B cell (primary cell): ENCODE data around the gene SMARCD1. TPM values are rescaled to one million over a fixed set of nuclear protein-coding genes. Genes with fewer than 3 reads are reported as not detected.

Experiments
- ATAC-seq: fragments of 200-7000 bp; cut with Tn5 transposase; one replicate; pipeline ENCODE4 v1.10.0; 2021; ENCODE audit warnings: low read depth, mild to moderate bottlenecking, moderate number of reproducible peaks, moderate library complexity
- CTCF ChIA-PET: fragments of 350-600 bp; sonication (Branson Sonifier 250); formaldehyde crosslinking; loops from one replicate; lab custom pipeline; 2021; ENCODE audit warnings: antibody characterized with exemption, inconsistent platforms; lab: Charles Lee
- POLR2A ChIA-PET: fragments of 350-600 bp; sonication (Branson Sonifier 250); formaldehyde crosslinking; loops from one replicate; lab custom pipeline; 2021; ENCODE audit warnings: antibody characterized with exemption; lab: Charles Lee
- DNase-seq: peaks from one replicate; pipeline ENCODE4 v3.0.0; 2013
- H2AFZ ChIP-seq: 2 replicates; pipeline ENCODE4 v1.6.1; 2012; ENCODE audit warnings: mild to moderate bottlenecking, low read depth, low read length; ENCODE audit not compliant: insufficient read depth, poor library complexity, severe bottlenecking
- H3K27ac ChIP-seq, 2 donors: 1 replicate in 1 of 2; 2 replicates in 1 of 2; pipeline ENCODE4 v1.5.1; 2012 to 2013; ENCODE audit warnings: low read length in 2 of 2, mild to moderate bottlenecking in 2 of 2, moderate library complexity in 1 of 2
- H3K27me3 ChIP-seq, 4 experiments: fragments of 200-600 bp in 1 of 4; sonication (generic) in 1 of 4; replicated peaks in 1 of 4; 1 replicate in 2 of 4; 2 replicates in 2 of 4; pipeline versions ENCODE4 v1.6.1 to v1.7.0; 2013 to 2016; ENCODE audit warnings: low read length in 3 of 4, mild to moderate bottlenecking in 2 of 4, mixed read lengths in 1 of 4, moderate library complexity in 1 of 4; ENCODE audit not compliant: insufficient read depth in 4 of 4, control insufficient read depth in 3 of 4; ENCODE audit errors: control extremely low read depth in 1 of 4
- H3K36me3 ChIP-seq, 2 experiments: replicated peaks in 1 of 2; 1 replicate in 1 of 2; 2 replicates in 1 of 2; pipeline versions ENCODE4 v1.6.1 to v1.7.1; 2013; ENCODE audit warnings: low read length in 1 of 2; ENCODE audit not compliant: insufficient read depth in 2 of 2, control insufficient read depth in 1 of 2; ENCODE audit errors: control extremely low read depth in 1 of 2, extremely low read depth in 1 of 2
- H3K4me1 ChIP-seq, 2 donors: fragments of 200-600 bp in 1 of 2; sonication (generic) in 1 of 2; 1 replicate in 1 of 2; 2 replicates in 1 of 2; pipeline versions ENCODE4 v1.5.1 to v1.6.1; 2013 to 2017; ENCODE audit warnings: low read length in 2 of 2; ENCODE audit not compliant: control insufficient read depth in 2 of 2, insufficient read depth in 2 of 2
- H3K4me2 ChIP-seq: replicated peaks from 2 replicates; pipeline ENCODE3; 2012; ENCODE audit warnings: mild to moderate bottlenecking, low read depth, low read length; ENCODE audit not compliant: poor library complexity, severe bottlenecking
- H3K4me3 ChIP-seq, 5 experiments: fragments of 200-600 bp in 1 of 5; sonication (generic) in 1 of 5; 1 replicate in 3 of 5; 2 replicates in 2 of 5; pipeline versions ENCODE4 v1.5.1 to v1.7.0; 2011 to 2016; ENCODE audit warnings: low read length in 4 of 5, mild to moderate bottlenecking in 4 of 5, low read depth in 2 of 5, control low read depth in 1 of 5, moderate library complexity in 1 of 5; ENCODE audit not compliant: insufficient read depth in 1 of 5; ENCODE audit errors: control extremely low read depth in 1 of 5, extremely low read depth in 1 of 5
- H3K79me2 ChIP-seq: fragments of 200-600 bp; sonication (generic); one replicate; pipeline ENCODE4 v1.6.0; 2016; ENCODE audit warnings: low read length; ENCODE audit not compliant: control insufficient read depth, insufficient read depth
- H3K9ac ChIP-seq: fragments of 200-600 bp; sonication (generic); 2 replicates; pipeline ENCODE4 v1.6.1; 2017; ENCODE audit warnings: mild to moderate bottlenecking, low read length, moderate library complexity
- H3K9me3 ChIP-seq, 3 donors: one replicate each; pipeline versions ENCODE4 v1.6.1 to v1.7.1; 2013; ENCODE audit warnings: low read length in 2 of 3; ENCODE audit not compliant: control insufficient read depth in 2 of 3, insufficient read depth in 1 of 3; ENCODE audit errors: control extremely low read depth in 1 of 3
- H4K20me1 ChIP-seq: 2 replicates; pipeline ENCODE4 v1.6.0; 2012; ENCODE audit warnings: mild to moderate bottlenecking, low read length; ENCODE audit not compliant: insufficient read depth, control insufficient read depth, poor library complexity, severe bottlenecking
- H3K27ac Mint-ChIP-seq: one replicate; pipeline ENCODE4 v1.8.0; 2021; ENCODE audit warnings: mixed read lengths
- H3K27me3 Mint-ChIP-seq: one replicate; pipeline ENCODE4 v1.8.0; 2021; ENCODE audit warnings: mixed read lengths
- H3K4me1 Mint-ChIP-seq: one replicate; pipeline ENCODE4 v1.8.0; 2021; ENCODE audit warnings: mixed read lengths
- H3K4me3 Mint-ChIP-seq: one replicate; pipeline ENCODE4 v1.8.0; 2021; ENCODE audit warnings: mixed read lengths
- H3K9me3 Mint-ChIP-seq: one replicate; pipeline ENCODE4 v1.8.0; 2022; ENCODE audit warnings: mixed read lengths; ENCODE audit not compliant: insufficient read depth
- EZH2 ChIP-seq: IDR thresholded peaks from 2 replicates; pipeline ENCODE4 v1.6.1; 2012; ENCODE audit warnings: borderline replicate concordance, low read depth, mild to moderate bottlenecking, moderate library complexity, low read length; ENCODE audit not compliant: insufficient read depth, poor library complexity, severe bottlenecking
- WGBS: methylation state at CpG from one replicate; pipeline ENCODE4 v1.1.5; 2013; ENCODE audit warnings: missing lambda C conversion rate; ENCODE audit not compliant: insufficient coverage; 5-methylcytosine and 5-hydroxymethylcytosine counted together
- intact Hi-C: fragments of 100-400 bp; cut with micrococcal nuclease; formaldehyde crosslinking; loops from one replicate; pipeline ENCODE4 v1.10.0; 2022
- polyA plus RNA-seq: library from polyadenylated mRNA; depleted of rRNA; stranded (reverse); fragments of >200 nt; gene quantifications from 2 replicates; pipeline ENCODE4 v1.2.3, GENCODE V29; 2012
- total RNA-seq, 2 donors: library from RNA; stranded (reverse); fragments of 120-200 nt in 1 of 2; gene quantifications; 1 replicate in 1 of 2; 2 replicates in 1 of 2; pipeline versions ENCODE4 v1.2.3 to v1.2.4, GENCODE V29; 2013 to 2022
- TF ChIP-seq, protein P1 (sequence below): fragments of 200-600 bp; IDR thresholded peaks from one replicate; pipeline ENCODE4 v1.8.0; 2022; ENCODE audit warnings: antibody characterized with exemption, mild to moderate bottlenecking

The SMARCD1 gene
- total and polyA plus RNA-seq, 2 donors (not counting 1 experiment from before 2014, with no cell fraction given), result 67.8 to 101 TPM

GRCh38 chr12:50038336-50038735 is 46.8 kb upstream of the SMARCD1 start:
- Histone ChIP-seq H3K4me1 (peaks cover 7% of the 10 kb centered on the region in 2 donors), H4K20me1 (no peaks in the 10 kb centered on the region), H3K4me2 (no peak overlapping the region), H3K79me2 (no peaks in the 10 kb centered on the region), H3K27ac (no peak overlapping the region), H3K27me3 (peaks cover 0 to 3% (median 0%) of the 10 kb centered on the region in 4 experiments), H2AFZ (no peak overlapping the region), H3K9ac (no peak overlapping the region), H3K36me3 (no peaks in the 10 kb centered on the region), H3K9me3 (no peaks in the 10 kb centered on the region), H3K4me3 (no peak overlapping the region)
- intact Hi-C loops, result loop anchor here (2.0 kb wide), 1 partner anchor 32 kb away; no protein-coding TSS in a partner anchor
- TF ChIP-seq, protein P1, sequence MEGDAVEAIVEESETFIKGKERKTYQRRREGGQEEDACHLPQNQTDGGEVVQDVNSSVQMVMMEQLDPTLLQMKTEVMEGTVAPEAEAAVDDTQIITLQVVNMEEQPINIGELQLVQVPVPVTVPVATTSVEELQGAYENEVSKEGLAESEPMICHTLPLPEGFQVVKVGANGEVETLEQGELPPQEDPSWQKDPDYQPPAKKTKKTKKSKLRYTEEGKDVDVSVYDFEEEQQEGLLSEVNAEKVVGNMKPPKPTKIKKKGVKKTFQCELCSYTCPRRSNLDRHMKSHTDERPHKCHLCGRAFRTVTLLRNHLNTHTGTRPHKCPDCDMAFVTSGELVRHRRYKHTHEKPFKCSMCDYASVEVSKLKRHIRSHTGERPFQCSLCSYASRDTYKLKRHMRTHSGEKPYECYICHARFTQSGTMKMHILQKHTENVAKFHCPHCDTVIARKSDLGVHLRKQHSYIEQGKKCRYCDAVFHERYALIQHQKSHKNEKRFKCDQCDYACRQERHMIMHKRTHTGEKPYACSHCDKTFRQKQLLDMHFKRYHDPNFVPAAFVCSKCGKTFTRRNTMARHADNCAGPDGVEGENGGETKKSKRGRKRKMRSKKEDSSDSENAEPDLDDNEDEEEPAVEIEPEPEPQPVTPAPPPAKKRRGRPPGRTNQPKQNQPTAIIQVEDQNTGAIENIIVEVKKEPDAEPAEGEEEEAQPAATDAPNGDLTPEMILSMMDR, result no peak
- TF ChIP-seq EZH2, result no peak
- H3K4me3 Mint-ChIP-seq, result no peak overlapping the region
- no peak for ATAC-seq
- peaks cover 10% of the 10 kb centered on the region for H3K27me3 Mint-ChIP-seq
- WGBS, result no CpG with 5 or more reads among the region's 4 CpGs
- ChIA-PET POLR2A (no interaction called here), CTCF (interaction anchor here (0.6 to 3.3 kb wide), 17 partner anchors 11 to 1841 kb away, joined by 3 to 22 read pairs (median 5); partner anchors contain the start of gene RACGAP1)
- no peak for DNase-seq
- no peaks in the 10 kb centered on the region for H3K9me3 Mint-ChIP-seq
- H3K4me1 Mint-ChIP-seq, result peaks cover 2% of the 10 kb centered on the region
- no peak overlapping the region for H3K27ac Mint-ChIP-seq

GRCh38 chr12:50039151-50039835 is 45.8 kb upstream of the SMARCD1 start:
- Mint-ChIP-seq H3K27me3 (peaks cover 10% of the 10 kb centered on the region), H3K4me3 (no peak overlapping the region), H3K9me3 (no peaks in the 10 kb centered on the region), H3K4me1 (no peaks in the 10 kb centered on the region), H3K27ac (no peak overlapping the region)
- TF ChIP-seq, protein P1, result peak; percentile 84
- no peak for TF ChIP-seq EZH2
- no peaks in the 10 kb centered on the region for H4K20me1 ChIP-seq
- intact Hi-C loops, result loop anchor here (1.0 to 2.0 kb wide), 2 partner anchors 16 to 32 kb away; no protein-coding TSS in a partner anchor
- no peak overlapping the region for H3K4me2 ChIP-seq
- WGBS, result 36% methylated on average over 5 of the region's 9 CpGs
- ChIA-PET CTCF (interaction anchor here (0.6 to 3.3 kb wide), 24 partner anchors 14 to 1840 kb away, joined by 3 to 22 read pairs (median 4); partner anchors contain the start of gene RACGAP1), POLR2A (interaction anchor here (0.5 to 0.6 kb wide), 2 partner anchors 133 to 795 kb away, joined by 4 read pairs; no protein-coding TSS in a partner anchor)
- H3K4me1 ChIP-seq, result no peaks in the 10 kb centered on the region
- H3K36me3 ChIP-seq, result no peaks in the 10 kb centered on the region
- H3K9ac ChIP-seq, result no peak overlapping the region
- H3K9me3 ChIP-seq, result no peaks in the 10 kb centered on the region
- DNase-seq (peak; percentile 76), ATAC-seq (peak; percentile 66)
- H3K27ac ChIP-seq, result no peak overlapping the region
- no peak overlapping the region for H3K4me3 ChIP-seq
- no peaks in the 10 kb centered on the region for H3K79me2 ChIP-seq
- no peaks in the 10 kb centered on the region for H3K27me3 ChIP-seq
- H2AFZ ChIP-seq, result no peak overlapping the region
